NCI-H345 treated with DMSO at 0.1 percent for 48 hours (cell line): ENCODE data around the gene FXYD6.
A peak's percentile ranks its signal among the peaks of the same experiment; 100 is the strongest.

Experiments
- DNase-seq: peaks from one replicate; lab custom pipeline; 2025; ENCODE audit not compliant: unreplicated experiment; lab: John Stamatoyannopoulos, UW

The FXYD6 gene

DNA sequence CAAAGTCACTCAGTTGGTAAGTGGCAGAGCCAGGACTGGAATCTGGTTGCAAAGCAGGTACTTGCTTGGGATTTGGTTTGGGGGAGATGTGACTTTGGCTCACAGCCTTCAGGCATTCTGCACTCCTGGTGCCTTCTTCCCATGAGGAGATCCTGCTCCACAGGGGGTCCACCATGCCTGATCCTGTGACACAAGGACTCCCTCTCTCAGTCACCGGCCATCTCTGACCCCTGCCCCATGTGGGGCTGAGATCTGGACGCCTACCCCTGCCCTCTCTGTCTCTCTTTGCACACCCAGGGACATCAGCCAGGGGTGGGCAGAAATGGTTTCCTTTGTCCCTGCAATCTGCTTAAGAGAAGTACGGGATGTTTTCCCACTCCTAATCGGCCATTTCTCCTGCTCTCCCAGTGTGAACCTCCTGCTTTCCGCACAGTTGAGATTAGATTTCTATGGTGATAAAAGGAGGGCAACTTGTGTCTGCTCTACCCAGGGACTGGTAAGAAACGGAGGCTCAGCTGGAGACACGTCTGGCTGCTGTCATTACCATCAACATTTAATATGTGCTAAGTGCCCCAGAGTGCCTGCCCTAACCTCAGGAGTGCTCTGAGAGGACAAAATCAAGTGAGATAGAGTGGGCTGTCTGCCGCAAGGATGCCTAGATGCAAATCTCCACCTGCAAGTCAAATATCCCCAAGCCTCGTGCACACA lies 11.1 kb upstream of the FXYD6 start:
- DNase-seq: no peak

- no peak for DNase-seq
Measured at GRCh38 chr11:117885777-117886176, 9.3 kb upstream of the FXYD6 start.

GRCh38 chr11:117884994-117885393 lies 8.5 kb upstream of the FXYD6 start:
- no peak for DNase-seq

DNA sequence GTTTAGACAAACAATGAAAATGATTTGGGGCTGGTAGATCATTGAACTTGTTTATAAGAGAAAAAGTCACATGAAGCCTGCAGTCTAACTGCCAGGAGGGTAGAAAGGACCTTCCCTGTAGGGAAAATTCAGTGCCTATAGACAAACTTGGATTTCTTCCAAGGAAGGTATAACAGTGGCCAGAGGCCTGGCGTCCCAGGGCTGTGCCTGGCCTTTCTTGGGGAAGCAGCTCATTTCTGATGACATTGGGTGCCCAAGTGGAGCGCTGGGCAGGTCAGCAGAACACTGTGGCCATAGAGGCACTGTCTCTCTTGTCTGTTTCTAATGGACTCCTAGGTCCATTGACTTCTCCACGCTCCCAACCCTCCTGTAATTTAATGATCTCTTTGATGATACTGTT lies 6.6 kb upstream of the FXYD6 start:
- DNase-seq: no peak

GRCh38 chr11:117882311-117882905 lies 6.0 kb upstream of the FXYD6 start:
- DNase-seq: peak; percentile 46

DNA sequence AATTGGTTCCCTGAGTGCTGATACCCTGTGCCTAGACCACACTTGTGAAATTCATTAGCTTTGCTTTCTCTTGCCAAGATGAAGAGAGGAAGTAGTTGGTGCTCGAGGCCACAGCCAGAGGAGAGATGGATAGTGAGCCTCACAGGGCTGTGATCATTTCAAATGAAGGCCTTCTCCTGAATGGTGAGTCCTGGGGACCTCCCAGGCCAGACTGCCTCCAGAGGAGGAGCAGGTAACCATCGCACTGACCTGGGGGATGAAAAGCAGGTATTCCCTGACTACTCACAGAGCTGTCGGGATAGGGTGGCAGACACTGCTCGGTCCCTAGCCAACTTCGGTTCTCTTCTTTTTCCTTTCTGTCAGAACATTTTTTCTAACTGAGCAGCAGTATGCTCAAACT lies 4.8 kb upstream of the FXYD6 start:
- no peak for DNase-seq

GRCh38 chr11:117879516-117880480 lies 3.3 kb upstream of the FXYD6 start:
- DNase-seq: no peak

GRCh38 chr11:117878939-117879475 lies 2.5 kb upstream of the FXYD6 start:
- no peak for DNase-seq

DNA sequence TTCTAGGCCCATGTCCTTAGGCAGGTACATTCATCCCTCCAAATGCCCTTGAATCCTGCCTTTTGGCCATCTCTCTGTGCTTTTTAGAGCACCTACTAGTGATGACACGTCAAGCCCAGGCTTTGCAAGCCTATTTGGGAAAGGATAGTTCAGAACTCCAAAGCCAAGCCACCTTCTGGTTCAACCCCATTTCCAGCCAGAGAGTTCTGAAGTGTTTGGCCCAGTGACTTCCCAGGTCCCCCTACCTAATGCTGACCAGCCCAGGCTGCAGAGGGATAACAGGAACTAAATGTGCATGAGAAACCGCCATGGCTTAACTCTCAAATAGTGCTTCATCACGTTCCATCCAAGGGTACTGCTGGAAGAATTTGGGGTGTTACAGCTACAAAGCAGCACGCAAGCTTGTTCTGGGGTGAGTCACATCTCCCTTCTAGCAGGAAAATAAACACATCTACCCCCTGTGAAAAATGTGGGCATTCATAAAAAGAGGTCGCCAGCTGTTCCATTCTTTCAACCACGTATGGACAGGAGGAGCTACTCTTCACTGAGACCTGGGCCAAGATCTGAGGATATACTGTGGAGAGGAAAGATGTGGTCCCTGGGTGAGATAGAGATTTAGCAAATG lies 2.0 kb upstream of the FXYD6 start:
- DNase-seq: no peak

DNA sequence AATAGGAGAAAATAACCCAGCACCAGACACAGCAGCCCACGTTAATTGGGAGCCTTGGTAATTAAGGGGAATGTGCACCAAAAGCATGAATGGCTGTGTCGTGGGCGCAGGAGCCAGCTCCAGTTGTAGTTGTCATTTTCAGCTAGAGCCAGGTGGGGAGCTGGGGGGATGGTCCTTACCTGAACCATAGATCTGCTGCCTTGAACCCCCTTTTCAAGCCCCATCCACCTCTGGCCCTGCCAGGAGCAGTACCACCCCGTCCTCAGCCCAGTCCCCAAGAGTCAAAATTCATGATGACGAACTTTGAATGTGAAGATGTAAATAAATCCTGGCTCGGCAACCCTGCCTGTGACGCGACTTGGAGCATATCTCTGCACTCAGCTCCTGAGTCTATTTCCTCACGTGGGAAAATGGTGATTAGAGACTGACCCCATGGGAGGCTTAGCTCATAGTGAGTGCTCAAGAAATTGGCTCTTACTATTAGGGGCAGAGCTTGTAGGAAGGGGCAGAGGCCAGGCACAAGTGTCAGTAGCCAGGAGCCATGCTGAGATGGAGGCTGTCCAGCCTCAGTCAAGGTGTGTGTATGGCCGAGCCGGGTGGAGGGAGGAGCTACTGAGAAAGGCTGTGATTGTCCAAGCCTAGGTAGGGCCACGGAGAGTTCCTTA lies 794 bp upstream of the FXYD6 start:
- DNase-seq: no peak

GRCh38 chr11:117876059-117876340 lies 458 bp downstream of the FXYD6 start:
- DNase-seq: no peak

DNA sequence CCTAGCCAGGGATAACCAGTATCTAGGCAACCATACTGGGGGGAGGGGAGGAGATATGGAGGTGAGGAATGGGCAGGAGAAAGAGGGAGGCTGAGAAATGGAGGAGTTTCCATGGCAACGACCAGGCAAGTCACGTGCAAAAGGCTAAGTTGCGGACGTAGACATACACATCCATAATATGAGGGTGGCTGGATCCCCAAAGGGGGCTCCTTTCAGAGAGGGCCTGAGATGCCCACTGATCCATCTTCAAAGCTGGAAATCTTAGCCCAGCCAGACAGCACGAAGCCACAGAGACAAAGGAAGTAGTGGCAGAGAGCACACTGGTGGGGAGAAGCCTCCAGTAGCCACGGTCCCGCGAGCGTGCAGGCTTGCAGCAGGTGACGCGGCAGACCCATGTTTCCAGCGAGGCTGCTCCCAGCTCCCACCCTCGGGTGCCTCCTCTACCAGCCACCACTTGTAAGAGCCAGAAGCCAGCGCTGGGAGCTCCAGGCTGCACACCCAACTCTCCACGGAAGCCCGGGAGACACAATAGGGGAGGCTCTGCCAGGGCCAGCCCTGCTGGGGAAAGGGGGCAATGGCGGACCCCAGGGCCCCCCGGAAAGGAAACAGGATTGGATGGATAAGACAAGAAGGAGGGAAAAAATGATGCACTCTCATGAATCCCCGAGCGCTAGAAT lies 938 bp downstream of the FXYD6 start:
- DNase-seq: peak; percentile 40

DNA sequence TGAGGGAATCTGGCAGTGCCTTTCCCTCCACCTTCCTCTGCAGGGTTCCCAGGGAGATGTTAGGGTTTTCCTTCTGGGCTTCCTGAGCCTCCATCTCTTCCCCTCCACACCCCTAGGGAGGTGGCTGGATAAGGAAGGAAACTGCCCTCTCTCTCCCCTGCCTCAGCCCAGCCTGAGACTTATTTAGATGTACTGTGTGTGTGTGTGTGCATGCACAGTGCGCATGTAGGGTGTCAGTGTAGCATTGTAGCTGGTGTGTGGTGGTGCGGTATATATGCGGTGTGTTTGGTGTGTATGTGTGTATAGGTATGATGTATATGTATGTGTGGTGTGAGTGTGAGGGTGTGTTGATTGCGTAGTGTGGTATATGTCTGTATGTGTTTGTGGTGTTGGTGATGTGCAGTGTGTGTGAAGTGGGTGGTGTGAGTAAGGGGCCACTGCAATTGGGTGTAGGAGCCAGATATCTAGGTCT lies 1.5 kb downstream of the FXYD6 start:
- no peak for DNase-seq

- no peak for DNase-seq
Measured at GRCh38 chr11:117874253-117874909, 2.1 kb downstream of the FXYD6 start.

GRCh38 chr11:117873828-117874125 lies 2.7 kb downstream of the FXYD6 start:
- no peak for DNase-seq

DNA sequence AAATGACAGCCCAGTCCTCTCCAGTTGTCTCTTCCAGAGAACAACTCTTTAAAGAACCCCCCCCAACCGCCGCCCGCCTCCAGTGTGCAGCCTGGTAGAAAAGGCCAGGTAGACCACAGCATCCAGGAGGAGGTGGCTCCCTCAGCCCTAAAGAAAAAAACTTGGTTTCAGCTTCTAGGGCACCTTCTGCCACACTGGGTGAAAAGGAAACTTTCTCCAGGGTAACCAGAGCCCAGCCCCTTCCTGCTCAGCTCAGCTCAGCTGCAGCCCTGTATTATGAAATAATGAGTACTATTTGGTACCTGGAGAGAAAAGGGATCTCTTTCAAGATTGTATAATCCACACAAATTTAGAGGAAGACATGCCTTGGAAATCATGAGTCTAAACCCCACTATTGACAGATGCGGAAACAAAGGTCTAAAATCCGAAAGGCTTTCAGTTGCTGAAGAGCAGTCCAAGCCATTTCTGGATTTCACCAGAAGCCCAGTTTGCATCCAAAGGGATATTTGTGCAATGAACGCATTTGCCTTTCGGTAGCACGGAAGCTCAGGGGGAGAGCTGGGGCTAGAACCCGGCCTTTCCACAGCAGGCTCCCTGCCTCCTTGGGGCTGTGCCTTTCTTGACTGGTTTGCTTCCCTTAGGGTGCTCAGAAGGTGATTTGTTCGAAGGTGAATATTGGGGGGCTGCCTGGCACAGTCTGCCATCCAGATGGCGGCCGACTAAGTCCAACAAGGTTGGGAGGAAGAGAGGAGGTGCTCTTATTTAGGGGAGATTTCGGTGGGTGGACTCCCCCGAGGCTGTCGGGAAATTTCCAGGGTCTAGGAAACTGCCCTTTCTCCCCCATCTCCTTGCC lies 3.3 kb downstream of the FXYD6 start:
- DNase-seq: no peak

- DNase-seq: no peak
Measured at GRCh38 chr11:117872420-117872961, 4.0 kb downstream of the FXYD6 start.

DNA sequence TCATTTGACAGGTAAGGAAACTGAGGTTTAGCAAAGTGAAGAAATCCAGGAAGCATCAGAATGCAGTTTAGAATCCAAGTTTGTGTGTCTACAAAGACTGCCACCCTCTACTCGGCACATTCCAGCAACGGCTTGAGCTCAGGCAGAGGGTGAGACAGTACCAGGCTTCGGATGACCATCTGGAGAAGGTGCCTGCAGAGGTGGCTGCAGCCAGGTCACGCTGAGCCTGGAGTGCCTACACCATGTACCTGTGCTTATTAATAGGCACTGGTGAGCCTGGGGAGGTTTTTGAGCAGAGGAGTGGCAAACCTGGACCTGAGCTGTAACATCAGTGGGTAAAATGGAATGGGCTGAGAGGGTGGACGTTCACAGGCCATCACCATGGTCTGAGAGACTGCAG lies 4.7 kb downstream of the FXYD6 start:
- no peak for DNase-seq

- no peak for DNase-seq
Measured at GRCh38 chr11:117871160-117871559, 5.3 kb downstream of the FXYD6 start.
